WTC11 (cell line): Measurements from ENCODE around the gene PKP4. TPM values are rescaled to one million over a fixed set of nuclear protein-coding genes. Genes with fewer than 3 reads are reported as not detected.

ENCODE experiments used
- ATAC-seq: fragments of 200-7000 bp; cut with Tn5 transposase; 2 replicates; pipeline ENCODE4 v1.10.0; 2021; ENCODE audit warnings: mild to moderate bottlenecking, moderate library complexity
- CTCF ChIA-PET: fragments of 300-600 bp; sonication (Branson Sonifier 250); formaldehyde crosslinking; loops from one replicate; lab custom pipeline; 2021; ENCODE audit warnings: antibody characterized with exemption; lab: Charles Lee
- POLR2A ChIA-PET: fragments of 350-600 bp; sonication (Branson Sonifier 250); formaldehyde crosslinking; loops from one replicate; lab custom pipeline; 2021; ENCODE audit warnings: antibody characterized with exemption; lab: Charles Lee
- DNase-seq: peaks from one replicate; pipeline ENCODE4 v3.0.0; 2021; ENCODE audit warnings: low spot score
- H3K27ac Mint-ChIP-seq: 2 replicates; pipeline ENCODE4 v1.8.0; 2021; ENCODE audit warnings: mixed read lengths
- H3K27me3 Mint-ChIP-seq: 2 replicates; pipeline ENCODE4 v1.8.0; 2021; ENCODE audit warnings: low read depth, mild to moderate bottlenecking, moderate library complexity, mixed read lengths
- H3K36me3 Mint-ChIP-seq: 2 replicates; pipeline ENCODE4 v1.8.0; 2021; ENCODE audit warnings: mixed read lengths
- H3K4me1 Mint-ChIP-seq: 2 replicates; pipeline ENCODE4 v1.8.0; 2022; ENCODE audit warnings: mixed read lengths
- H3K4me3 Mint-ChIP-seq: 2 replicates; pipeline ENCODE4 v1.8.0; 2021; ENCODE audit warnings: mild to moderate bottlenecking, moderate library complexity, mixed read lengths
- H3K9me3 Mint-ChIP-seq: 2 replicates; pipeline ENCODE4 v1.8.0; 2021; ENCODE audit warnings: mixed read lengths
- ETV6 ChIP-seq: sonication (generic); formaldehyde crosslinking; IDR thresholded peaks from 2 replicates; pipeline ENCODE4 v1.8.1; 2022; ENCODE audit warnings: mild to moderate bottlenecking, missing genetic modification reagents
- GABPB1 ChIP-seq: sonication (generic); formaldehyde crosslinking; IDR thresholded peaks from 2 replicates; pipeline ENCODE4 v1.8.1; 2023; ENCODE audit warnings: mild to moderate bottlenecking, missing genetic modification reagents
- GRHL2 ChIP-seq: fragments of 250-450 bp; sonication (Bioruptor Pico); IDR thresholded peaks from 2 replicates; pipeline ENCODE4 v1.8.0; 2022; ENCODE audit warnings: mild to moderate bottlenecking, moderate library complexity; ENCODE audit not compliant: insufficient replicate concordance, severe bottlenecking
- IRF2 ChIP-seq: sonication (generic); formaldehyde crosslinking; IDR thresholded peaks from 2 replicates; pipeline ENCODE4 v1.8.0; 2022; ENCODE audit warnings: low read depth, missing genetic modification reagents, borderline replicate concordance
- NFATC4 ChIP-seq: fragments of 250-450 bp; sonication (Bioruptor Pico); IDR thresholded peaks from 2 replicates; pipeline ENCODE4 v1.9.0; 2021; ENCODE audit warnings: mild to moderate bottlenecking
- NFE2L1 ChIP-seq: sonication (generic); formaldehyde crosslinking; IDR thresholded peaks from 2 replicates; pipeline ENCODE4 v1.8.1; 2023; ENCODE audit warnings: missing genetic modification reagents
- NR1H2 ChIP-seq: sonication (generic); formaldehyde crosslinking; IDR thresholded peaks from 2 replicates; pipeline ENCODE4 v1.9.0; 2021; ENCODE audit warnings: mild to moderate bottlenecking, moderate library complexity, missing genetic modification reagents
- NR2C2 ChIP-seq: sonication (generic); formaldehyde crosslinking; IDR thresholded peaks from 2 replicates; pipeline ENCODE4 v1.8.0; 2022; ENCODE audit warnings: mild to moderate bottlenecking, missing genetic modification reagents
- SMAD3 ChIP-seq: sonication (generic); formaldehyde crosslinking; IDR thresholded peaks from 2 replicates; pipeline ENCODE4 v1.8.0; 2022; ENCODE audit warnings: missing genetic modification reagents, mild to moderate bottlenecking, borderline replicate concordance
- ZNF219 ChIP-seq: sonication (generic); formaldehyde crosslinking; IDR thresholded peaks from 2 replicates; pipeline ENCODE4 v1.8.0; 2023; ENCODE audit warnings: missing genetic modification reagents, mild to moderate bottlenecking, borderline replicate concordance
- ZNF396 ChIP-seq: fragments of 250-450 bp; sonication (Bioruptor Pico); IDR thresholded peaks from 2 replicates; pipeline ENCODE4 v1.8.0; 2021; ENCODE audit warnings: mild to moderate bottlenecking, moderate library complexity, borderline replicate concordance
- ZNF423 ChIP-seq: fragments of 250-450 bp; sonication (Bioruptor Pico); IDR thresholded peaks from 2 replicates; pipeline ENCODE4 v2.1.2; 2022; ENCODE audit warnings: mild to moderate bottlenecking, moderate library complexity
- total RNA-seq: library from RNA; stranded (reverse); gene quantifications from 3 replicates; pipeline ENCODE4 v1.2.3, GENCODE V29; 2021
- TF ChIP-seq, protein P1 (sequence below): sonication (generic); formaldehyde crosslinking; IDR thresholded peaks from 2 replicates; pipeline ENCODE4 v1.8.1; 2022; ENCODE audit warnings: missing genetic modification reagents, borderline replicate concordance
- TF ChIP-seq, protein P2 (sequence below): sonication (generic); formaldehyde crosslinking; conservative IDR thresholded peaks from 2 replicates; pipeline ENCODE4 v1.8.1; 2022; ENCODE audit warnings: mild to moderate bottlenecking, missing genetic modification reagents
- TF ChIP-seq, protein P3 (sequence below): fragments of 250-450 bp; sonication (Bioruptor Pico); IDR thresholded peaks from 2 replicates; pipeline ENCODE4 v2.1.2; 2022; ENCODE audit warnings: mild to moderate bottlenecking, moderate library complexity
- TF ChIP-seq, protein P4 (sequence below): sonication (generic); formaldehyde crosslinking; IDR thresholded peaks from 2 replicates; pipeline ENCODE4 v1.8.0; 2022; ENCODE audit warnings: mild to moderate bottlenecking, missing genetic modification reagents
- TF ChIP-seq, protein P5 (sequence below): sonication (generic); formaldehyde crosslinking; conservative IDR thresholded peaks from 2 replicates; pipeline ENCODE4 v1.8.1; 2023; ENCODE audit warnings: mild to moderate bottlenecking, low read depth, missing genetic modification reagents, moderate library complexity

Gene PKP4
- total RNA-seq, 1 experiment from 2014 or later = 78.9 TPM

DNA sequence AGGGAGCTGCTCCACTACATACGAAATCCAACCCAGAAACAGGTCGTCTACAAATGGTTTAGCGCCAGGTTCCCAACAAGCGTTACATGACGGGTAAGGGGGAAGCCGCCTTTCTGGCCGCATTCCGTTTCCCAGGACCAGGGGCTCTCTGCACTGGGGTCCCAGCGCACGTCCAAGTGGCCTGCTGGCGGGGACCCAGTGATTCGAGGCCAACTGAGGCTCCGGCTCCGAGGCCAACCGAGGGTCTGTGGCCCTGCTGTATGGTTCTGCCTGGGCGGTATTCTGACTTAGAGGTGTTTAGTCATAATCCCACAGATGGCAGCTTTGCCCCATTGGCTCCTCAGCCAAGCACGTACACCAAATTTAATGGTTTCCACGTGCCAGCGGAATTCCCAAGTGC is 127.2 kb downstream of the PKP4 start:
- no peak for DNase-seq
- TF ChIP-seq ZNF396 (CRISPR knock-in tag) = no peak
- TF ChIP-seq NFATC4 = no peak
- TF ChIP-seq, protein P1, sequence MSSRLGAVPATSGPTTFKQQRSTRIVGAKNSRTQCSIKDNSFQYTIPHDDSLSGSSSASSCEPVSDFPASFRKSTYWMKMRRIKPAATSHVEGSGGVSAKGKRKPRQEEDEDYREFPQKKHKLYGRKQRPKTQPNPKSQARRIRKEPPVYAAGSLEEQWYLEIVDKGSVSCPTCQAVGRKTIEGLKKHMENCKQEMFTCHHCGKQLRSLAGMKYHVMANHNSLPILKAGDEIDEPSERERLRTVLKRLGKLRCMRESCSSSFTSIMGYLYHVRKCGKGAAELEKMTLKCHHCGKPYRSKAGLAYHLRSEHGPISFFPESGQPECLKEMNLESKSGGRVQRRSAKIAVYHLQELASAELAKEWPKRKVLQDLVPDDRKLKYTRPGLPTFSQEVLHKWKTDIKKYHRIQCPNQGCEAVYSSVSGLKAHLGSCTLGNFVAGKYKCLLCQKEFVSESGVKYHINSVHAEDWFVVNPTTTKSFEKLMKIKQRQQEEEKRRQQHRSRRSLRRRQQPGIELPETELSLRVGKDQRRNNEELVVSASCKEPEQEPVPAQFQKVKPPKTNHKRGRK (CRISPR knock-in tag) = no peak
- TF ChIP-seq, protein P2, sequence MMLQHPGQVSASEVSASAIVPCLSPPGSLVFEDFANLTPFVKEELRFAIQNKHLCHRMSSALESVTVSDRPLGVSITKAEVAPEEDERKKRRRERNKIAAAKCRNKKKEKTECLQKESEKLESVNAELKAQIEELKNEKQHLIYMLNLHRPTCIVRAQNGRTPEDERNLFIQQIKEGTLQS (CRISPR knock-in tag) = no peak
- TF ChIP-seq ETV6 (CRISPR knock-in tag) = no peak
- TF ChIP-seq NFE2L1 (CRISPR knock-in tag) = no peak
- H3K4me1 Mint-ChIP-seq = no peaks in the 10 kb centered on the region; the same call in 1 of the 2 replicates
- no peak overlapping the region for H3K27ac Mint-ChIP-seq
- ChIA-PET POLR2A (no interaction called here), CTCF (no interaction called here)
- no peaks in the 10 kb centered on the region for H3K9me3 Mint-ChIP-seq
- H3K27me3 Mint-ChIP-seq = no peaks in the 10 kb centered on the region
- ATAC-seq = no peak
- H3K4me3 Mint-ChIP-seq = no peak overlapping the region
- H3K36me3 Mint-ChIP-seq = no peaks in the 10 kb centered on the region

DNA sequence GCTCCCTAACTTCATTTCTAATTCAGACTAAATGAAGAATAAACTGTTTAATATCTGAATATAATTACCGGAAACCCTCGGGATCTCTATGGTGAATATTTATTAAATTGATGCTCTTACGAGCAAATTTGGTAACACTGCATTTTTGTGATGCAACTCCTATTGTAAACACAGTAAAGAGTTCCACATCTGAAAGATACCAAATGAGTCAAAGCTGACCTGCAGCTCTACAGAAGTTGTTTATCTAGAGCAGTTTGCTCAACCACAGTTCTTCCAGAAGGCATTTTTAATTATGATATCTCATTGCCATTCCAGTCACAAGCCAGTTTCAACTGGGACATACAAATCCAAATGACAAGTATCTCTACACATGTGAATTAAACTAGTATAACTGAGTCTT is 129.7 kb downstream of the PKP4 start:
- ChIA-PET POLR2A (no interaction called here), CTCF (interaction anchor here (1.5 kb wide), 1 partner anchor 159 kb away, joined by 3 read pairs; no protein-coding TSS in a partner anchor)
- Mint-ChIP-seq H3K36me3 (no peaks in the 10 kb centered on the region), H3K4me1 (no peaks in the 10 kb centered on the region; the same call in 1 of the 2 replicates), H3K9me3 (no peaks in the 10 kb centered on the region), H3K27ac (no peak overlapping the region), H3K4me3 (no peak overlapping the region), H3K27me3 (no peaks in the 10 kb centered on the region)
- ATAC-seq (no peak), DNase-seq (no peak)
- TF ChIP-seq GABPB1 (CRISPR knock-in tag) (peak; percentile 56), ZNF219 (no peak)

DNA sequence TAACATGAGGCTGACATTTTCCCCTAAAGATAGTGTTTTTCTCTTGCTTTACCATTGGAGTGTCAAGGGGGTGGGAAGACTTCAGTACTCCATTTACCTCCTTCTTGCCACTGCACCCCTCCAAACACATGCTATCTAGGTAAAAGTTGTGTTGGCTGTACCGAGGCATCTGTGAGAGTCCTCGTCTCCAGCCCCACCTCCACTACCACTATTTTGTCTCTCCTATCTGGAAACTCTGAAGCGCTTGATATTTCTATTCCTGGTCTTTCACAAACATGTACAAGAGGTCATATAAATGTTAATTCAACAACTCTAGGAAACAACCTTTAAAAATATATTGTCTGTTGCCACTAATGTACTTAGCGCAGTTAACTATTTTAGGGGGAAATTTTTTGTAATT is 132.6 kb downstream of the PKP4 start:
- TF ChIP-seq, protein P3, sequence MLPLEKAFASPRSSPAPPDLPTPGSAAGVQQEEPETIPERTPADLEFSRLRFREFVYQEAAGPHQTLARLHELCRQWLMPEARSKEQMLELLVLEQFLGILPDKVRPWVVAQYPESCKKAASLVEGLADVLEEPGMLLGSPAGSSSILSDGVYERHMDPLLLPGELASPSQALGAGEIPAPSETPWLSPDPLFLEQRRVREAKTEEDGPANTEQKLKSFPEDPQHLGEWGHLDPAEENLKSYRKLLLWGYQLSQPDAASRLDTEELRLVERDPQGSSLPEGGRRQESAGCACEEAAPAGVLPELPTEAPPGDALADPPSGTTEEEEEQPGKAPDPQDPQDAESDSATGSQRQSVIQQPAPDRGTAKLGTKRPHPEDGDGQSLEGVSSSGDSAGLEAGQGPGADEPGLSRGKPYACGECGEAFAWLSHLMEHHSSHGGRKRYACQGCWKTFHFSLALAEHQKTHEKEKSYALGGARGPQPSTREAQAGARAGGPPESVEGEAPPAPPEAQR (CRISPR knock-in tag) = no peak
- TF ChIP-seq NR2C2 = no peak
- Mint-ChIP-seq H3K27ac (no peak overlapping the region), H3K36me3 (no peaks in the 10 kb centered on the region), H3K4me3 (no peak overlapping the region), H3K4me1 (no peaks in the 10 kb centered on the region), H3K27me3 (no peaks in the 10 kb centered on the region), H3K9me3 (no peaks in the 10 kb centered on the region)
- DNase-seq = no peak
- ChIA-PET POLR2A (no interaction called here), CTCF (no interaction called here)
- no peak for ATAC-seq

DNA sequence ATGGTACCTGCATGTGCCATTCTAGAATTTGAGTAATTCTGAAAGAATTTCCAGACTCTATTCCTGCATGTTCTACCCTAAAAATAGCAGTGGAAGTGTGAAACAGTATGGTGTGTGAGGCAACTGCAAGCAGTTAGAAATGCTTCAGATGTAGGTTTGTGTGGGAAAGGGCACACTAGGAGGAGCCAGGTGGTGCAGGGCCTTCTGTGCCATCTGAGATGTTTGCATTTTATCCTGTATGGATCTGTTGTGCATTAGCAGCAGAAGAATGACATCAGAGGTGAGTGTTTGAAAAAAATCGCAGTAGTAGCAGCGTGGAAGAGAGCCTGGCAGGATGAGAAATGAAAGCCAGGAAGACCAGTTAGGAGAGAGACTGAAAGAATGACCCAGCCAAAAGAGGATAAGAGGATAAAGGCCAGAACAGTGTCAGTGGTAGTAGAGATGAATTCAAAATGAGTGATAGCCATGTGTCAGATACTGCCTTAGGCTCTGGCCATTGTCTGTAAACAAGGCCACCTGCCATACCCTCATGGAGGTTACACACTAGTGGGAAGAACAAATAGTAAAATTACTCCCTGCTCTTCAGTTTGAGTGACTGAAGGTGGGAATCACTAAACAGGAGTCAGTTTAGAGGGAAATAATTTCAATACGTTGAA is 142.2 kb downstream of the PKP4 start:
- Mint-ChIP-seq H3K9me3 (no peaks in the 10 kb centered on the region), H3K4me3 (no peak overlapping the region), H3K36me3 (no peaks in the 10 kb centered on the region), H3K27ac (peak overlapping the region; percentile 21; the same call in 1 of the 2 replicates), H3K4me1 (peaks cover 9% of the 10 kb centered on the region), H3K27me3 (no peaks in the 10 kb centered on the region)
- ChIA-PET POLR2A (no interaction called here), CTCF (interaction anchor here (0.5 to 0.7 kb wide), 2 partner anchors 10 to 575 kb away, joined by 3 read pairs; no protein-coding TSS in a partner anchor)
- DNase-seq (no peak), ATAC-seq (no peak)
- TF ChIP-seq GRHL2 (CRISPR knock-in tag) (no peak), ZNF423 (CRISPR knock-in tag) (no peak), SMAD3 (CRISPR knock-in tag) (no peak), NR1H2 (CRISPR knock-in tag) (no peak), IRF2 (no peak)
- TF ChIP-seq, protein P4, sequence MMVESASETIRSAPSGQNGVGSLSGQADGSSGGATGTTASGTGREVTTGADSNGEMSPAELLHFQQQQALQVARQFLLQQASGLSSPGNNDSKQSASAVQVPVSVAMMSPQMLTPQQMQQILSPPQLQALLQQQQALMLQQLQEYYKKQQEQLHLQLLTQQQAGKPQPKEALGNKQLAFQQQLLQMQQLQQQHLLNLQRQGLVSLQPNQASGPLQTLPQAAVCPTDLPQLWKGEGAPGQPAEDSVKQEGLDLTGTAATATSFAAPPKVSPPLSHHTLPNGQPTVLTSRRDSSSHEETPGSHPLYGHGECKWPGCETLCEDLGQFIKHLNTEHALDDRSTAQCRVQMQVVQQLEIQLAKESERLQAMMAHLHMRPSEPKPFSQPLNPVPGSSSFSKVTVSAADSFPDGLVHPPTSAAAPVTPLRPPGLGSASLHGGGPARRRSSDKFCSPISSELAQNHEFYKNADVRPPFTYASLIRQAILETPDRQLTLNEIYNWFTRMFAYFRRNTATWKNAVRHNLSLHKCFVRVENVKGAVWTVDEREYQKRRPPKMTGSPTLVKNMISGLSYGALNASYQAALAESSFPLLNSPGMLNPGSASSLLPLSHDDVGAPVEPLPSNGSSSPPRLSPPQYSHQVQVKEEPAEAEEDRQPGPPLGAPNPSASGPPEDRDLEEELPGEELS (CRISPR knock-in tag) = no peak
- TF ChIP-seq, protein P2 (CRISPR knock-in tag) = no peak
- TF ChIP-seq, protein P5, sequence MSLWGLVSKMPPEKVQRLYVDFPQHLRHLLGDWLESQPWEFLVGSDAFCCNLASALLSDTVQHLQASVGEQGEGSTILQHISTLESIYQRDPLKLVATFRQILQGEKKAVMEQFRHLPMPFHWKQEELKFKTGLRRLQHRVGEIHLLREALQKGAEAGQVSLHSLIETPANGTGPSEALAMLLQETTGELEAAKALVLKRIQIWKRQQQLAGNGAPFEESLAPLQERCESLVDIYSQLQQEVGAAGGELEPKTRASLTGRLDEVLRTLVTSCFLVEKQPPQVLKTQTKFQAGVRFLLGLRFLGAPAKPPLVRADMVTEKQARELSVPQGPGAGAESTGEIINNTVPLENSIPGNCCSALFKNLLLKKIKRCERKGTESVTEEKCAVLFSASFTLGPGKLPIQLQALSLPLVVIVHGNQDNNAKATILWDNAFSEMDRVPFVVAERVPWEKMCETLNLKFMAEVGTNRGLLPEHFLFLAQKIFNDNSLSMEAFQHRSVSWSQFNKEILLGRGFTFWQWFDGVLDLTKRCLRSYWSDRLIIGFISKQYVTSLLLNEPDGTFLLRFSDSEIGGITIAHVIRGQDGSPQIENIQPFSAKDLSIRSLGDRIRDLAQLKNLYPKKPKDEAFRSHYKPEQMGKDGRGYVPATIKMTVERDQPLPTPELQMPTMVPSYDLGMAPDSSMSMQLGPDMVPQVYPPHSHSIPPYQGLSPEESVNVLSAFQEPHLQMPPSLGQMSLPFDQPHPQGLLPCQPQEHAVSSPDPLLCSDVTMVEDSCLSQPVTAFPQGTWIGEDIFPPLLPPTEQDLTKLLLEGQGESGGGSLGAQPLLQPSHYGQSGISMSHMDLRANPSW (CRISPR knock-in tag) = no peak
